GM18873 (cell line): ENCODE measurements around the gene USP40.

Experiments used
- ATAC-seq: cut with Tn5 transposase; IDR thresholded peaks from one replicate; pipeline ENCODE4 v1.9.1; 2021; ENCODE audit warnings: mild to moderate bottlenecking, moderate library complexity, moderate number of reproducible peaks; ENCODE audit not compliant: unreplicated experiment, low FRiP score

Gene USP40

GRCh38 chr2:233433029-233433428, 133.6 kb downstream of the USP40 start:
- ATAC-seq = no peak

GRCh38 chr2:233430651-233431050, 135.9 kb downstream of the USP40 start:
- ATAC-seq = no peak

- ATAC-seq = no peak
These were observed 136.5 kb downstream of the USP40 start for GRCh38 chr2:233430081-233430480.

DNA sequence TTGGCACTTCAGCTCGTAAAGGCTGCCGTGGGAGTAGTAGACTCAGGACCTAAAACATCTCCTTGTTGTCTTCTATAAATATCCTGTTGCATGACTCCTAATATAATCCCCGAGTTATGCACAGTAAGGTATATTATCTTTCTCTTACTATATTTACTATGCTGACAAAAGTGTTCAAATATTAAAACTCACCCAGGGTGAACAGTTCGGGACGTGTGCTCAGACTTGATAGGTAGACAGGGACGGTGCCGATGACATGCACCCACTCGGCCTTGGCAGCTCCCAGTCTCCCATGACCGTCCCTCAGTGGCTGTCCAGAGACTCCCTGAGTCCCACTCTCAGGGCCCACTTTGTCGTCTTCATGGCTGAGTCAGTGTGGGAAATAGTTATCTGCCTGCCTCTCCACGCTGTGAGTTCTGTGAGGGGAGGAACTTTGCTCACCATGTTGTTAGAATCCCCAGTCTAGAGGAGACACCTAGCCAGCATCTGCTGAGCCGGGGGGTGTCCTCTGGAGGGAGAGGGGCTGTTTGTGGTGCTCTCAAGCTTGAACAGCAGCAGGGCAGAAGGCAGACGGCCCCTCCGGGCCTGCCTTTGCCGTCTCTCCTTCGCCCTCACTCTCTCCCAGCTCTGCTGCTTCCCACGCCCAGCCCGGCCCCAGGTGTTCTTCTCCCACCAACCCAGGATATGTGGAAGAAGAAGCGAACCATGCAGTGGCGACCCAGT, 137.2 kb downstream of the USP40 start:
- ATAC-seq = no peak

GRCh38 chr2:233428438-233428837, 138.1 kb downstream of the USP40 start:
- no peak for ATAC-seq

DNA sequence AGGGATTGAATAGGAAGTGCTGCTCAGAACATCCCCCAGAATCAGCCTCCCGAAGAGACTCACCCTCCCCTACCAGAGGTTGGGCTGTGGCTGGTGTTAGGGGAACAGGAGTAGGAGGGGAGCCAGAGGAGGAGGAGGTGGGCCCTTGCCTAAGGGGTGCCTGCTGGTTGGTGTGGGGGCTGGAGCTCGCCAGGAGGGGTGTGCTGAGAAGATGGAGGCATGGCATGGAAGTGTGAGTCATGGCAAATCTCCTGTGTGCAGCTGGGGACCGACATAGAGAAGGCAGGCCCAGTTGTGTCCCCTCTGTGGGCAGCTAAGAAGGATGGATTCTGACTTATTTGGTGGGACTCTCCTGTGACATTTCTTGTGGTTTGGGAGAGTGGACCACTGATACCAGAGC, 138.6 kb downstream of the USP40 start:
- ATAC-seq = no peak

- ATAC-seq = no peak
These were observed 139.8 kb downstream of the USP40 start for GRCh38 chr2:233426619-233427342.
